ENCODE data around the gene IL2RA.
A peak's percentile ranks its signal among the peaks of the same experiment; 100 is the strongest.

The IL2RA gene

DNA sequence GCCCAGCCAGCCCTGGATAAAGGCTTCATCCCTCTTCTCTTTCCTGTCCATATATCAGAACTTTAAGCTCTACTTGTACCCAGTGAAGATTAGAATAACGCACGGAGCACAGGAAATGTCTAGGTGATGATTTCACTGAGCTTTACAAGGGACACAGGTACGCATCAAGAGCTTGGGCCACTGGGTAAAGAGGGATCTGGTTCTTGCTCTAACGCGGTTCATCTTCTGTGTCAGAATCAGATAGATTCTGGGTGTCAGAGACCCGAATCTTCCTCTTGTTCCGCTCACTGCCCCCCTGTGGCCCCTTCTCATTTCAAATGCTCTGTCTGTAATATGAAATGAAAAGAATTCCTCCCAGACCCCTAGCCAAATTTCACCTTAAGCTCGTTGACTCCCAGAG lies 24.7 kb downstream of the IL2RA start:
- no peak for DNase-seq

DNA sequence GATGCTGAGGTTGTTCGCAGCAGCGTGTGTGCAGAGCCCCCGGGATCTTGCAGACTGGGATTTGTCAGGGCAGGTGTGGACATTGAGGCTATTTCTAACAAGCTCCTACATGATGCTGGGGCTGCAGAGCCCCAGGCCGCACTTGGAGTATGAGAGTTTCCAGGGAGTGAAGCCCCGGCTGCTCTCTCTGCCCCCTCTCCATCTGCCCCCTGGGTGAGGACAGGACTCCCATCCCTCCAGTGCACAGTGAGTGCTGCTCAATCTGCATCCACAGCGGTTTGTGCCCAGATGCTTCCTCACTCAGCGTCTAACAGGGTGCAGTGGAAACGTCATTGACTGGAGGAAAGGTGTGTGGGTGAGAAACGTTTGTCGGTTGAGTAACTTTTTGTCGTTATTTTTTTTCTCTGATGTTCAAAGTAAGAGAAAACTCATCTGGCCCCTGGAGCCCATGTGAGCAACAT lies 25.3 kb downstream of the IL2RA start:
- no peak for DNase-seq

DNA sequence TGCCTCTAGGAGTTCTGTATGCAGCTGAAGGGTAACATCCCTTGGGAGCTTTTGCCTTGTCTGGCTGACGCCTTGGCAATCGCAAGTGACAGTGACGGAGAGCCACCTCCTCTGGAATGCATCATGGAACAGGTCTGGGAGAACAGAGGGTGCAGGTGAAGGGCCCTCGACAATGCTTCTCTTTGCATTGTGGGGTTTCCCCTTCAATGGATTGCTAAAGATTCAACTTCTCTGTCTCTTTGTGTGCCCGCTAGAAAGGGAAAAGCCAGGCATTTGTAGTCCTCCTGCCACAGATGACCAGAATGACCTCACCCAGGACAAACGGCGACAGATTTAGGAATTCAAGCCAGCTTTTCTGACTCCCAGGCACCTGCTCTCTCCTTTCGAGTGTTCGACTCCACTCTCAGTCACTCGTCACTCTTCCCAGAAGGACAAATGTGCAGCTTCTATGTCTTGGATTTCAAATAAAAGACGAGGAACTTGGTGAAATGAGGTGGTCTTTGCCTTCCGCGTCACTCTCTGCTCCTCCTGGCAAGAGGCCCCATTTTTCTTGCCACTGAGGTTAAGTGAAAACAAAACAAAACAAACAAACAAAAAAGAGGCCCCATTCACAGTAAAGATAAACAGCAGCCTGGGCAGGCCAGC lies 26.1 kb downstream of the IL2RA start:
- DNase-seq, result no peak

DNA sequence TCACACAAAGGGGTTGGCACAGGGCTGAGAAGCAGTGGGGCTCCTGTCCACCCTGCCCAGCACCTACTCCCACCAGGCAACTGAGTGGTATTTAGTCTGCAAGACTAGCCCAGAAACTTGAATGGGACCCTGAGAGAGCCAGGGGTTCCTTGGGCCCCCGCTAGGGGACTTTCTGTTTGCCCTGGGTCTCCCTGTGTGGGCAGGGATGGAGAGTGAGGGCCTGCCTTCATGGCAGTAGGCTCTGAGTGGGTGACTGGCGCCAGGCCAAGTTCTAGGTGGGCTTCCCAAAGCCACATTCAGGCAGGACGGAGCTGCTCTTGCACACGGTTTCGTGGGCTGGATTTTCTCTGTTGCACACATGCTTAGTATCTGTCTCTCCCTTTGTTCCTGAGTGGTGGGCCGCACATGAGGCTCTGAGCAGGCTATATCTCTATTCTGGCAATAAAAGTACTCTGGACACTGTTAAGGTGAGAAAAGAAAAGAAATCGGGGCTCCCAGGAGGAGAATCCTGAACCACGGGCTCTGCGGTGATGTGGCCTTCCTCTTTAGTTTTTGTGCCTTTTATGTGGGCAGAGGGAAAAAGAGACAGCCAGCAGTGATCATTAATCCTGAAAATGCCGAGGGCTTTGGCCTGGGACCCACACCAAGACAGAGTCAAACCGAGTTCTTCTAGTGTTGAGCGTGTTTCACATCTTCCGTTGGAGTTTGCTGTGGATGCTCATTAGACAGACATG lies 26.9 kb downstream of the IL2RA start:
- DNase-seq, result no peak

DNA sequence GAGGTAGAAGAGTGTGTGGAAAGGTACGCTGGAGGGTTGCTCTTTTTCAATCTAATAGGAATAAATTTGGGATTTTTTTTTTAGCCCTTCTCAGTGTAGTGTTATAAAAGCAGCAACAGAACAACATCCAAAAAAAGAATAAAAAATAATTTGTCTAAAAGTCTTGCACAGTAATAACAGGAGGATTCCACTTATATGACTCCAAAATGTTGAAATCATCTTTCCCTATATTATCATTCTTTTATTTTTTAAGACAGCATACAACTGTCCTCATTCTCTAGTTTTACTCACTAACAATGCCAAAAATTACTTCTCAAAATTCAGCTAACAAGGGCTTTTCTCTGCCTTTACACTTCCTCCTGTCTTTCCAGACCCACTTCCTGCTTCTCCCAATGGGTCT lies 27.8 kb downstream of the IL2RA start:
- no peak for DNase-seq

DNA sequence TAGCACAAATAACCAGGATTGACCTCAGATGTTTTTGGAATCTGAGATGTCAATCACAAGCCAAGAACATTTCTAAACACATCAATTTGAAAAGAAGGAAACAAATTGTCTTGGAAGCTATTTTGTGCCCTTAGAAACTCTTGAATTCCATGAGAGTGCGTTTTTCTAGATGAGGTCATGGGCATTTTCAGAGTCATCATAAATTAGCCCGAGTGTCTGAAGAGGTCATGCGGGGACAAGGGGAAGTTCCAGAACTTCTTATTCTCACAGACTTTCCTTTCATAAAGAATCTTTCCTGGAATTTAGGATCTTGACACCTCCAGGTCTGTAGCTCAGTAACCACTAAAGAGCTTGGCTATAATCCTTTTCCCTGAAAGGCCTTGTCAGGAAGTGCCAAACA lies 28.2 kb downstream of the IL2RA start:
- no peak for DNase-seq

DNA sequence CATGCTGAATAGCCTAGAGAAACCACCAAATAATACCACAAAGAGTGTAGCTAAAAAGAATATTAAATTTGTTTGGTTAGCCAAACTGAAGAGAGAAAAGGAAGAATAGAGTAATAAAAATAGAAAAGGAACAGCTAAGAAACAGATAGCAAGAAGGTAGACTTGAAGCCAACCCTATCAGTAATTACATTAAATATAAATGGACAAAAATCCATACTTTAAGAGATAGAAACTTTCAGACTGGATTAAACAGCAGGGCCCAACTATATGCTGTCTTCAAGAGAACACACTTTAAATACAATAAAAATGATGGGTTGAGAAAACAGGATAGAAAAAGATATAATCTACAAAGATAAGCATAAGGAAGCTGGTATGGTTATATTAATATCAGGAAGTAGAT lies 31.2 kb downstream of the IL2RA start:
- no peak for DNase-seq

DNA sequence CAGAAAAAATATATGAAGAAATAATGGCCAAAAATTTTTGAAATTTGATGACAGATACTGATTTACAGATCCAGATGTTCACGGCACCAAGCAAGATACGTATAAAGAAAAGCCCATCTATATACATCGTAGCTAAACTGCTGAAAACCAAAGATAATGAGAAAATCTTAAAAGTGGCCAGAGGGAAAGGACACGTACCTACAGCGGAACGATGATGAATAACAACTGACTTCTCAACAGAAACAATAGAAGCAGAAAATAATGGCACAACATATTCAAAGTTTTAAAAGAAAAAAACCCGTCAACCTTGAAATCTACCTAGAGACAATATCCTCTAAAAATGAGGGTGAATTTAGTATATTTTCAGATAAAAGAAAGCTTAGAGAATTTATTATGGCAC lies 31.9 kb downstream of the IL2RA start:
- no peak for DNase-seq

DNA sequence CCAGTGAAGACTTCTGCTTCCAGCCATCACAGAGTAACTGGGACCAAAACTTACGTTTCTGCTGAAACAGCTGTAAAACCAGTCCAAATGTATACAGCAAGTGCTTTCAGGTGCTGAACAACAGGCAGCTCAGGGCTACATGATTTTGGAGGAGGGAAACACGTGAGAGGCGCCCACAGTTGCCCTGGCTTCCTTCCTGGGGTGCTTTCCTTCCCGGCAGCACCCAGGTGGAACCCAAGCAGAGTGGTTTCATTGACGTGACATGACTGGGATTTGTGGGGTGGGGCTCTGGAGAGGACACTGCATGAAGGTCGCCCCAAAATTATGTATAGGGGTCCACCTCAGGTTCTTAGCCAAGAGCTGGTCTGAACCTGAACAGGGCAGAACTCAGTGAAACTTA lies 34.2 kb downstream of the IL2RA start:
- no peak for DNase-seq

DNA sequence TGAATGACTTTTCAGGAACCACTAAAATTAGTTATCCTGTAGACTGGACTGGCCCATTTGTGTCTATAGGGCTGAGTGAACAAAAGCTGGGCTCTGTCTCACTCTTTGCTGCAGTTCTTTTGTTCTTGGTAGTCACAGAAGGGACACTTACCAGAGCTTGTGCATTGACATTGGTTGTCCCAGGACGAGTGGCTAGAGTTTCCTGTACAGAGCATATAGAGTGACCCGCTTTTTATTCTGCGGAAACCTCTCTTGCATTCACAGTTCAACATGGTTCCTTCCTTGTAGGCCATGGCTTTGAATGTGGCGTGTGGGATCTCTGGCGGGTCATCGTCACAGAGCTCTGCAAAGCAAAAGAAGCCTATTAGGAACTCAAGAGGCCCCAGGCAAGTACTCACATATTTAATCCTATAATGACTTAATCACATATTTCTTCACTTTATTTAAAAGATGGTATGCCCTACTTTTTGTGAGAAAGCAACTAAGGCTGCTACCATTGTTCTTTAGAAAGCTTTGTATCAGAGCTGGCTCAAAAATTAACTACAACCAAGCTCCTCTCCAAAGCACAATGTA lies 36.4 kb downstream of the IL2RA start:
- no peak for DNase-seq

DNA sequence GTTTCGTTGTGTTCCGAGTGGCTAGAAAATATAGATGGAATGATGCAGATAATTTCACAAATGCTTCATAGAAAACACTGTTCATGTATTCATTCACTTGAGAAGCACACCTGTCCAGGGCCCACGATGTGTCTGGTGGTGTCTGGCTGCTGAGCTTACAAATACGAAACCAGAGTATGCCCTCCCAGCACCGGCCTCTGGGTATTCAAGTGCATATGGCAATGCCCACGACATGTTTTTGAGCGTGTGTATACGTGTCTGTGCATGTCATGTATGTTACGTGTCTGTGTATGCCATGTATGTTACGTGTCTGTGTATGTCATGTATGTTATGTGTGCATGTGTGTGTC lies 37.9 kb downstream of the IL2RA start:
- no peak for DNase-seq

DNA sequence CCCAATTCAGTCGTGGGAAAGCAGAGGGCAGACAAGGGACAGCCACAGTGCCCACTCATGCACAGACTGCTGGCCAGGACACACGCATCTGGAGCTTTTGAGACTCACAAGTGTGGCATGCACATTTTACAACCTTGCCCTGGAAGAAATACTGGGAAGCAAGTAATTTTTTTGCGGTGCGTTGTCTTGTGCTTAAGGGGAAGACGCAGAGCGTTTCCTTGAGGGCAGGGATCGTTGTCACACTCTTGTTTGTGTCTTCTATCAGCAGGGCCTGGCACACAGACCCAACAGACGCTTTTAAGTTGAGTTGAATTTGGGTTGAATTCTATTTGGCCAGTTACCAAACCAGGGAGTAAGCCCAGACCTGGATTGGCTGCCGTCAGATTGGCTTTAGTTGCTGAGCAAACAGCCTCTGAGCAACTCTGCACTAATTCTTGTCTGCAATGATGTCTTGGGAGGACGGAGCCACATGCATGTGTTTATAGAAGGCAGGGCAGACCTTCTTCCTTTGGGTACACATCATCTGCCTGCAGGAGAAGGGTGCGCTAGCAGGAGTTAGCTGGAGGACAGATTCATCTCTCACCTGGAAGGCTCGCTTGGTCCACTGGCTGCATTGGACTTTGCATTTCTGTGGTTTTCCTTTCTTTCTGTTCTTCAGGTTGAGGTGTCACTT lies 38.4 kb downstream of the IL2RA start:
- no peak for DNase-seq

DNA sequence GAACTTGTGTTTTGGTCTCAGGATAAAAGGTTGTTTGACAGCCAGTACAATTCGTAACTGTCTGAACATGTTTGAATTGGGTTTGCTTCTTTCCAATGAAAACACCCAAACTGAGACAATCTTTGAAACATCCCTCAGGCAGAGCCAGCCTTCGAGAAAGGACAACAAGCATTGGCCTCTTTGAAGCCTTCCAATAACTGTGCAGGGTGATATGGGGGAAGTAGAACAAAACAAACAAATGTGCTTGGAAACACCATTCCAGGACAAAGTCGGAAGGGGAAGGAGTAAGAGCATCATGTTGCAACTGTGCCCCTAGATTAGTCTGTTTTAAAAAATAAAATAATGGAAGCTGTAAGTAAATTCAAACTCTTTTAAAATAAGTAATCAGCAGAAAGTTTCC lies 39.5 kb downstream of the IL2RA start:
- DNase-seq, result no peak

DNA sequence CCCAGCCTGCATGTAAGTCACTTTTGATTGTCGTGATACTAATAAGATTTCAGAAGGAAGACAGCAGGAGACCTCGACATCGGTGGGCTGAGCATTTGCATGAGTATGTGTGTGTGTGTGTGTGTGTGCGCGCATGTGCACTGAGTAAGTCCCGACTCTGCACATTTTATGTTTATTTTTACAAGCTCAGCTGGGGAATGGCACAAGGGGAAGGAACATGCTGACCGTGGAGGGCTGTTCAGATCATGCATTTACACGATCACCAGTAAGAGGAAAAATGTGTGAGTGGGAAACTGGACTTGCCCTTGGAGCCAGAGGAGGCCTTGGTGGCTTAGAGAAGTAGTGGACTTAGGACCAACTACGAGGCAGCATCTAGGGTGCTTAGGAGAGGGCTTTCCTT lies 41.3 kb downstream of the IL2RA start:
- no peak for DNase-seq

DNA sequence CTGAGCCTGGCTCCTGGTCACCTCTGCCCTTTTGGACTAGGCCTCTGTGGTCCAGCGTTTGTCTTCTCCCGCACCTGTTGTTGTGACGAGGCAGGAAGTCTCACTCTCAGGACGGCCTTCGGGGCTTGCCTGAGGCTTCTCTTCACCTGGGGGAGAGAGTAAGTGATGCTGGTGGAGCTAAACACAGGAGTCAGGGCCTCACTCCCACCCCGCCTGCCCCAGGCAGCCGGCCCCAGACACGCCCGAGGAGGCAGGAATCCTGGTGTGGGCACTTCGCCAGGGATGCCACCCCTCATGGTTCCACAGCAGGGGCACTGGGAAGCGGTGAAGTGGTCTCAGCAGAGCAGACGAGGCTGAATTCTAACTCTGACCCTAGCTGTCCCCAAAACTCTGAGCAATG lies 42.4 kb downstream of the IL2RA start:
- DNase-seq, result no peak

DNA sequence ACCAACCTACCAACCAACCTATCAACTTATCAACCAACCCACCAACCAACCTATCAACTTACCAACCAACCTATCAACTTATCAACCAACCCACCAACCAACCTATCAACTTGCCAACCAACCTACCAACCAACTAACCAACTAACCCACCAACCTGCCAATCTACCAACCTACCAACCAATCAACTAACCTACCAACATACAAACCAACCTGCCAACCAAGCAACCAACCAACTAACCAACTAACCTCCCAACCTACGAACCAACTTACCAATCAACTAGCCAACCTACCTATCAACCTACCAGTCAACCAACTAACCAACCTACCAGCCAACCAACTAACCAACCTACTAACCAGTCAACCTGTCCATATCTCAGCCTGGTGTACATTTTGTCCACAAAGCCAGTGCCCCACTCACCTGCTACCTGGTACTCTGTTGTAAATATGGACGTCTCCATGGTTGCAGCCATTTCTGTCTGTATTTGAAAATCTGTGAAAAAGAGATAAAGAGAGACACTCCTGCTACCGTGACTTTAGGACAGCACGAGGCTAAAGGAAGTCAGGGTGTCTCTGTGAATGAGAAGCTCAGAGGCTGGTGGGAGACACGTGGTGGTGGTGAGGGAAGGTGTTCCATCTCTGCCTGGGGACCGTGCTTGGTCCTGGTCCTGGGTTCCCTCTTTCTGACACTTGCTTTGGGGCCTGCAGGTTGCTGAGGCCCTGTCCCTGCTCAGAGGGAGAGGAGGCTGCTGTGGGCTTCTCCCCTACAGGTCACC lies 43.0 kb downstream of the IL2RA start:
- DNase-seq, result no peak

DNA sequence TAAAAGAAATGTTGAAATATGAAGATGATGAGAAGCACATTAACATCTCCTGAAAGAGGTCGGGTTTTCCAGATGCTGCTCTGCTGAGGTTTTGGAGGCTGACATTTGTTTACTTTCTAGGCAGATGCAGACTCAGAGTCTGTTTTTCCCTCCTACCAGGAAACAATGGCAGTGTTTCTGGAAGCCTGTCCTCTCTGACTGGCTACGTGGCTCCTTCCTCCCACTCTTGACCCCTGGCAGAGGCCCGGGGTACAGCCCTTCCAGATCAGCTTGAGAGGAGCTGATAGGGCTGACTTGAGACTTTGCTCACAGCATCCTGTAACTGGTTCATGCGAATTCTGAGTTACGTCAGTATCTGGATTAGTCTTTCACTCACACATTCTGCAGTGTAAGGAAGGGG lies 43.7 kb downstream of the IL2RA start:
- no peak for DNase-seq

DNA sequence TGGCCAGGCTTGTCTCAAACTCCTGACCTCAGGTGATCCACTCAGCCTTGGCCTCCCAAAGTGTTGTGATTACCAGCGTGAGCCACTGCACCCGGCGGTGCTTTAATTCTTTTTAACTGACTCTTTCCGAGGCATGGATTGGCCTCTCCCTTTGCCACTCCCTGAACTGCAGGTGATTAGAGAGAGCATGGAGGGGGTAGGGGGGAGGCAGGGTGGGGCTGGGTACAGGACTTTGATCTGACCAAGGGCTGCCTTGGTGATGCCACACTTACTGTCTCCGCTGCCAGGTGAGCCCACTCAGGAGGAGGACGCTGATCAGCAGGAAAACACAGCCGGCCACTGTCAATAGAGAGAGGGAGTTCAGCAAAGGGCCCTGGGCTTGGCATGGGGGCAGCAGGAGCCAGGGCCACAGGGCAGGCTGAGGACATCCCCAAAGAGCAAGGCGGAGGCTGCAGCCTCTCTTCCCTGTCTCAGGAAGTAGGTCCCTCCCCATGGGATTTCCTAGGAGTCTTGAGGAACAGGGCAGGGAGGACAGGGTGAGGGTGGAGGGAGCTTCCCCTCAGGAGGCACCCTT lies 44.3 kb downstream of the IL2RA start:
- no peak for DNase-seq

DNA sequence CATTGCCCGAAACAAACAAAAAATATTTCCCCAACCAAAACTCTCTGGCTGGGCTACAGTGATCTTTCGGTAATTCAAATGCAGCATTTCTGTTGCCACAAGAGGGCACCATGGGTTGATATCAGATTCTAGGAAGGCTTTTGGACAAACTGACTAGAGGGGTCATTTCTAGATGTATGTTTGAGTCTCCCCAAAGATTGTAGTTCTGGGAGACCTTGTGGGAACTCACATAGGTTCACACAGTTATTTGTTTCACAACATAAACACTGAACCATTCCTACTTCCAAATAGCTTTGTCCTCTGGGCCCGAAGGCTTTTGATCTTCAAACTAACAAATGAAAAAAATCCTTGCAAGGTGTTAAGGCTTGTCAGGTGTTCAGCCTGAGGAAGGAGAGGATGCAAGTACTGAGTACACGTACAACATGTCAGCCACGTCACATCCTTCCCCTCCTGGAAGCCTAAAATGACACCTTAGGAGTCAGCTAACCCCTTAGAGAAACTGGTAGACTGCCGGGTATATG lies 47.9 kb downstream of the IL2RA start:
- DNase-seq, result peak; percentile 64

DNA sequence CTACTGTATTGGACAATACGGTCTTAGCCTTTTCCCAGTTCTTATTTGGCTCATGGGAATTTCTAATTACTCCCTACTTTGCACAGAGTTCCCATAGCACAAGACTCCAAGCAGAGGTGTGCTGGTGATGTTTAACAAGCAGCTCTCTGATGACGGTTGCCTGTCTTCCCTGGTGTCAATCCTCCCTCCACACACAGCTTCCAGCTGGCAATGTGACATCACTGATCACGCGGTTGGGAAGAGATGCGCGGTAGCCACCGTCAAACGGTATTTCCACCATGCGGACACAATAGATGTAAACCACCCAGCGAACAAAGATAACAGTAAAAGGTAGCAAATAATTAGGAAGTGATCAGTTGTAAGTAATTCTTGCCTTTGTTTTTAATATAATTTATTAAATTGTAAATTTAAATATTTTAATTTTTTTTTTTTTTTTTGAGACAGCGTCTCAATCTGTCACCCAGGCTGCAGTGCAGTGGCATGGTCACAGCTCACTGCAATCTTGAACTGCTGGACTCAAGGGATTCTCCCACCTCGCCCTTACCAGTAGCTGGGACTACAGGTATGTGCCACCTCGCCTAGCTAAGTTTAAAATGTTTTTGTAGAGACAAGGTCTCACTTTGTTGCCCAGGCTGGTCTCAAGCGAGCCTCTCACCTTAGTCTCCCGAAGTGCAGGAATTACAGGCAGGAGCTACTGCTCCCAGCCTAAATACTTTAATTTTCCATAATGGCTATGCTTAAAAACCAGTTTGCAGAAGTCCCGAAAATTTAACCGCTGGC lies 48.6 kb downstream of the IL2RA start:
- DNase-seq, result no peak

DNA sequence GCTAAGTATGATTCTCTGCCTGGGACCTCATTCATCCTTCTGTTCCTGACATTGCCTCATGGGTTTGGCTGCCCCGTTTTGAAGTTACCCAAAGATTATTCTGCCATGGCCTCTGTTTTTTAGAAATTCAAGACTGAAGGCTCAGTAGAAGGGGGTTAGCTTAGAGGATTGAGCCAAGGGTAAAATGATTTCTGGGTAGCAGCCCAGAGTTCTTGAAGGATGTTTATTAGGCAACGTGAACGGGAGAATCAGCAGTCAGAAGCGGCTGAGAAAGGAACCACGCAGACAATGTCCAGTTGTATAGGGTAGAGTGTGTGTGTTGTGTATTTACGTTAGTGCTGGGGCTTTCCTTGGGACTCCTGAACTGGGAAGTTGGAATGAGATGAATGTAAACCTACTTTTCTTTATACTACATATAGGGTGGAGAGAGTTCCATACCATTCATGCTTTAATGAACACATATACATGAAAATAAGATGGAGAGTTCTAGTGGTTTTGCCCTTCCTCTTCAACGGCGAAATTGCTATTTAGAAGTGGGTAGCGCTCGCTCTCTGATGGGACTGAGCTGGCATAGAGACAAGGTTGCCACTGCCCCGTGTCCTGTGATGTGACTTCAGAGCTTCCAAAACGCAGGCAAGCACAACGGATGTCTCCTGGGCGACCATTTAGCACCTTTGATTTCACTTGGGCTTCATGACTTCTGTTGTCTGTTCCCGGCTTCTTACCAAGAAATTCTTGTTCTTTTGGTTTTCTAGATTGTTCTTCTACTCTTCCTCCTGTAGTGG lies 49.9 kb downstream of the IL2RA start:
- no peak for DNase-seq
